Measurements from ENCODE around the gene RNF157.

Gene RNF157

GRCh38 chr17:76157759-76158158, 82.5 kb downstream of the RNF157 start:
- no peak for DNase-seq (ENCODE audit: low spot score)

- no peak for DNase-seq (ENCODE audit: low spot score)
Measured at GRCh38 chr17:76156662-76156991, 83.7 kb downstream of the RNF157 start.

- DNase-seq (ENCODE audit: low spot score), result no peak
Measured at GRCh38 chr17:76155988-76156661, 84.2 kb downstream of the RNF157 start.

GRCh38 chr17:76154936-76155845, 85.1 kb downstream of the RNF157 start:
- no peak for DNase-seq (ENCODE audit: low spot score)

GRCh38 chr17:76154292-76154691, 86.0 kb downstream of the RNF157 start:
- no peak for DNase-seq (ENCODE audit: low spot score)

GRCh38 chr17:76153640-76154039, 86.7 kb downstream of the RNF157 start:
- no peak for DNase-seq (ENCODE audit: low spot score)

GRCh38 chr17:76153202-76153601, 87.1 kb downstream of the RNF157 start:
- no peak for DNase-seq (ENCODE audit: low spot score)

GRCh38 chr17:76152591-76152990, 87.7 kb downstream of the RNF157 start:
- no peak for DNase-seq (ENCODE audit: low spot score)

GRCh38 chr17:76151896-76152454, 88.3 kb downstream of the RNF157 start:
- no peak for DNase-seq (ENCODE audit: low spot score)

GRCh38 chr17:76150712-76151622, 89.3 kb downstream of the RNF157 start:
- DNase-seq (ENCODE audit: low spot score), result no peak

- no peak for DNase-seq (ENCODE audit: low spot score)
Measured at GRCh38 chr17:76149214-76149613, 91.1 kb downstream of the RNF157 start.

- no peak for DNase-seq (ENCODE audit: low spot score)
Measured at GRCh38 chr17:76148015-76148326, 92.3 kb downstream of the RNF157 start.

- DNase-seq (ENCODE audit: low spot score), result peak; percentile 73
Measured at GRCh38 chr17:76147211-76148014, 92.9 kb downstream of the RNF157 start.

- no peak for DNase-seq (ENCODE audit: low spot score)
Measured at GRCh38 chr17:76146053-76146851, 94.0 kb downstream of the RNF157 start.

- DNase-seq (ENCODE audit: low spot score), result no peak
Measured at GRCh38 chr17:76145231-76146052, 94.9 kb downstream of the RNF157 start.

- DNase-seq (ENCODE audit: low spot score), result no peak
Measured at GRCh38 chr17:76142585-76143041, 97.7 kb downstream of the RNF157 start.

GRCh38 chr17:76142039-76142584, 98.2 kb downstream of the RNF157 start:
- DNase-seq (ENCODE audit: low spot score), result no peak

- peak; percentile 98 for DNase-seq (ENCODE audit: low spot score)
Measured at GRCh38 chr17:76141212-76142038, 98.9 kb downstream of the RNF157 start, which contains the start of gene FOXJ1. Gene FOXJ1 (minus strand): TSS chr17:76141245. CDS start chr17:76140395, 850 bp downstream.
